ENCODE measurements around the gene LRRC23.

DNA sequence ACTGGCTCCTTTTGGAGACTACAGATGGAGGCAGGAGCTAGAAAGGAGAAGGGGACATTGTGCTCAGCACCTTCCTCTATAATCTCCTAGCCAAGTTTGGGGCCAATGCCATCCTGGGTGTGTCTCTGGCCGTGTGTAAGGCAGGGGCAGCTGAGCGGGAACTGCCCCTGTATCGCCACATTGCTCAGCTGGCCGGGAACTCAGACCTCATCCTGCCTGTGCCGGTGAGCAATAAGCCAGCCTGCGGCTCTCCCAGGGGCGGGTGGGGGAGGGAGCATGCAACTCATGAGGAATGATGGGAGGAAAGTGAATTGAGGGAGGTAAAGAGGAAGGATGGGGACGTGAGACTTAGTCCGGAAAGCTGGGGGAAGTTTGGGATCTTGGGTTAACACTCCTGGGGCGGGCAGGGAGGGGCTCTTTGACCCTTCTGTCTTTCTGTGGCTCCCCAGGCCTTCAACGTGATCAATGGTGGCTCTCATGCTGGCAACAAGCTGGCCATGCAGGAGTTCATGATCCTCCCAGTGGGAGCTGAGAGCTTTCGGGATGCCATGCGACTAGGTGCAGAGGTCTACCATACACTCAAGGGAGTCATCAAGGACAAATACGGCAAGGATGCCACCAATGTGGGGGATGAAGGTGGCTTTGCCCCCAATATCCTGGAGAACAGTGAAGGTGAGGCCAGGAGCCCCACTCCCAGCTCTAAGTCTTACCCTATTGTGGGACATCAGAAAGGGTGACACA lies 13.0 kb downstream of the LRRC23 start:
- TF ChIP-seq EZH2 (IDR thresholded peaks at IDR 0.05; ENCODE audit: borderline replicate concordance, low read length): no peak
- TF ChIP-seq, protein P1, sequence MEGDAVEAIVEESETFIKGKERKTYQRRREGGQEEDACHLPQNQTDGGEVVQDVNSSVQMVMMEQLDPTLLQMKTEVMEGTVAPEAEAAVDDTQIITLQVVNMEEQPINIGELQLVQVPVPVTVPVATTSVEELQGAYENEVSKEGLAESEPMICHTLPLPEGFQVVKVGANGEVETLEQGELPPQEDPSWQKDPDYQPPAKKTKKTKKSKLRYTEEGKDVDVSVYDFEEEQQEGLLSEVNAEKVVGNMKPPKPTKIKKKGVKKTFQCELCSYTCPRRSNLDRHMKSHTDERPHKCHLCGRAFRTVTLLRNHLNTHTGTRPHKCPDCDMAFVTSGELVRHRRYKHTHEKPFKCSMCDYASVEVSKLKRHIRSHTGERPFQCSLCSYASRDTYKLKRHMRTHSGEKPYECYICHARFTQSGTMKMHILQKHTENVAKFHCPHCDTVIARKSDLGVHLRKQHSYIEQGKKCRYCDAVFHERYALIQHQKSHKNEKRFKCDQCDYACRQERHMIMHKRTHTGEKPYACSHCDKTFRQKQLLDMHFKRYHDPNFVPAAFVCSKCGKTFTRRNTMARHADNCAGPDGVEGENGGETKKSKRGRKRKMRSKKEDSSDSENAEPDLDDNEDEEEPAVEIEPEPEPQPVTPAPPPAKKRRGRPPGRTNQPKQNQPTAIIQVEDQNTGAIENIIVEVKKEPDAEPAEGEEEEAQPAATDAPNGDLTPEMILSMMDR (IDR thresholded peaks at IDR 0.05; ENCODE audit: low read length): no peak
